Endothelial cell of umbilical vein (primary cell): ENCODE results near the gene OTOS. TPM values are rescaled to one million over a fixed set of nuclear protein-coding genes. Genes with fewer than 3 reads are reported as not detected.

Experiments used
- BruUV-seq: library from RNA; stranded (reverse); fragments of 400-500 nt; replicated peaks from 2 replicates; lab custom pipeline; 2021; lab: Mats Ljungman, UMichigan
- CTCF ChIA-PET: fragments of 300-600, 350-600 bp; sonication (Branson Sonifier 250); formaldehyde crosslinking; loops from one replicate; lab custom pipeline; 2021; ENCODE audit warnings: antibody characterized with exemption, inconsistent platforms; lab: Charles Lee
- POLR2A ChIA-PET: fragments of 300-600, 350-600 bp; sonication (Branson Sonifier 250); formaldehyde crosslinking; loops from one replicate; lab custom pipeline; 2021; ENCODE audit warnings: antibody characterized with exemption, inconsistent platforms; lab: Charles Lee
- DNase-seq: peaks from one replicate; pipeline ENCODE4 v3.0.0-alpha.2; 2011; ENCODE audit warnings: low read depth, low spot score
- FAIRE-seq: peaks from 2 replicates; lab custom pipeline; 2011; peaks lifted over from hg19 to GRCh38; lab: Jason Lieb, UNC
- H2AFZ ChIP-seq: 2 replicates; pipeline ENCODE4 v1.6.0; 2012; ENCODE audit warnings: low read depth, low read length, control low read depth, inconsistent platforms
- H3K27ac ChIP-seq: 2 replicates; pipeline ENCODE4 v1.5.1; 2011; ENCODE audit warnings: low read depth, mild to moderate bottlenecking, control low read depth, low read length, moderate library complexity; ENCODE audit not compliant: insufficient read depth
- H3K27me3 ChIP-seq, 2 experiments: 2 replicates each; pipeline versions ENCODE4 v1.6.0 to v1.6.1; 2011; ENCODE audit warnings: low read length in 2 of 2, mixed read lengths in 1 of 2; ENCODE audit not compliant: control insufficient read depth in 2 of 2, insufficient read depth in 2 of 2
- H3K36me3 ChIP-seq, 2 experiments: 2 replicates in 1 of 2; 3 replicates in 1 of 2; pipeline ENCODE4 v1.5.1; 2011; ENCODE audit warnings: low read length in 2 of 2, mild to moderate bottlenecking in 1 of 2, moderate library complexity in 1 of 2; ENCODE audit not compliant: control insufficient read depth in 2 of 2, insufficient read depth in 2 of 2; ENCODE audit errors: extremely low read depth in 1 of 2
- H3K4me1 ChIP-seq: 3 replicates; pipeline ENCODE4 v1.5.1; 2011; ENCODE audit warnings: mild to moderate bottlenecking, low read length; ENCODE audit not compliant: control insufficient read depth, insufficient read depth; ENCODE audit errors: extremely low read depth
- H3K4me2 ChIP-seq: 2 replicates; pipeline ENCODE4 v1.6.1; 2011; ENCODE audit warnings: low read length, control low read depth, mixed read lengths; ENCODE audit not compliant: insufficient read depth
- H3K4me3 ChIP-seq, 3 experiments: fragments of 200-600 bp in 1 of 3; sonication (generic), shearing (Covaris generic) in 1 of 3; replicated peaks in 1 of 3; 2 replicates each; pipeline ENCODE4 v1.5.1; 2011 to 2016; ENCODE audit warnings: control low read depth in 3 of 3, low read length in 3 of 3, mild to moderate bottlenecking in 2 of 3, inconsistent platforms in 1 of 3, low read depth in 1 of 3, moderate library complexity in 1 of 3; ENCODE audit not compliant: insufficient read depth in 1 of 3
- H3K79me2 ChIP-seq: 2 replicates; pipeline ENCODE4 v1.6.0; 2012; ENCODE audit warnings: low read length, inconsistent platforms; ENCODE audit not compliant: control insufficient read depth, insufficient read depth
- H3K9ac ChIP-seq: replicated peaks from 2 replicates; pipeline ENCODE3; 2011; ENCODE audit warnings: low read length, control low read depth; ENCODE audit not compliant: insufficient read depth; ENCODE audit errors: extremely low read depth
- H3K9me1 ChIP-seq: replicated peaks from 3 replicates; pipeline ENCODE4 v1.6.0; 2011; ENCODE audit warnings: mild to moderate bottlenecking, low read length; ENCODE audit not compliant: control insufficient read depth, insufficient read depth; ENCODE audit errors: extremely low read depth
- H3K9me3 ChIP-seq: replicated peaks from 2 replicates; pipeline ENCODE4 v1.5.1; 2012; ENCODE audit warnings: low read length, inconsistent platforms; ENCODE audit not compliant: control insufficient read depth, insufficient read depth
- H4K20me1 ChIP-seq: replicated peaks from 2 replicates; pipeline ENCODE3; 2011; ENCODE audit warnings: mild to moderate bottlenecking, low read length; ENCODE audit not compliant: control insufficient read depth, insufficient read depth; ENCODE audit errors: extremely low read depth
- EZH2 ChIP-seq: IDR thresholded peaks from 2 replicates; pipeline ENCODE4 v1.6.1; 2012; ENCODE audit warnings: borderline replicate concordance, low read depth, mild to moderate bottlenecking, moderate library complexity, low read length, inconsistent platforms; ENCODE audit not compliant: severe bottlenecking
- FOS ChIP-seq: IDR thresholded peaks from 2 replicates; pipeline ENCODE4 v1.6.1; 2011; ENCODE audit warnings: mild to moderate bottlenecking, low read length, moderate library complexity, borderline replicate concordance; ENCODE audit not compliant: insufficient read depth
- GATA2 ChIP-seq: IDR thresholded peaks from 2 replicates; pipeline ENCODE4 v1.7.0; 2011; ENCODE audit warnings: low read depth, mild to moderate bottlenecking, moderate library complexity, mixed read lengths, low read length; ENCODE audit not compliant: insufficient read length, insufficient read depth
- JUN ChIP-seq: IDR thresholded peaks from 2 replicates; pipeline ENCODE4 v1.6.1; 2011; ENCODE audit warnings: borderline replicate concordance, low read depth; ENCODE audit not compliant: insufficient read length, insufficient read depth
- MYC ChIP-seq: IDR thresholded peaks from one replicate; pipeline ENCODE4 v1.6.1; 2011; ENCODE audit warnings: mild to moderate bottlenecking, low read depth, low read length
- POLR2A ChIP-seq: IDR thresholded peaks from 2 replicates; pipeline ENCODE4 v1.6.1; 2012; ENCODE audit warnings: low read depth, mild to moderate bottlenecking, control low read depth, low read length
- POLR2AphosphoS5 ChIP-seq: IDR thresholded peaks from 2 replicates; pipeline ENCODE4 v1.6.1; 2012; ENCODE audit warnings: low read depth, mild to moderate bottlenecking, control low read depth, low read length, moderate library complexity; ENCODE audit not compliant: insufficient read depth
- dilution Hi-C: fragments of 300-500 bp; cut with MboI; formaldehyde crosslinking; loops from one replicate; pipeline ENCODE4 v1.15.0; 2019; ENCODE audit warnings: low sequenced_read_pairs; ENCODE audit not compliant: extremely low pct_ligation_motif_present
- intact Hi-C: fragments of 100-400 bp; cut with micrococcal nuclease; formaldehyde crosslinking; loops from one replicate; pipeline ENCODE4 v1.10.0; 2022
- polyA plus RNA-seq, 4 experiments: library from polyadenylated mRNA; depleted of rRNA in 3 of 4; stranded (reverse) in 3 of 4; unstranded in 1 of 4; fragments of >200 nt; gene quantifications; 2 replicates each; pipeline versions ENCODE4 v1.2.1 to v1.2.3, GENCODE V29; 2011 to 2012; ENCODE audit warnings: missing spikeins in 1 of 4
- total RNA-seq: library from RNA; stranded (reverse); gene quantifications from 2 replicates; pipeline ENCODE4 v1.2.3, GENCODE V29; 2021

Gene OTOS
- total and polyA plus RNA-seq, 2 donors (not counting 3 experiments of a cell fraction or from before 2014, with no cell fraction given), result not detected

DNA sequence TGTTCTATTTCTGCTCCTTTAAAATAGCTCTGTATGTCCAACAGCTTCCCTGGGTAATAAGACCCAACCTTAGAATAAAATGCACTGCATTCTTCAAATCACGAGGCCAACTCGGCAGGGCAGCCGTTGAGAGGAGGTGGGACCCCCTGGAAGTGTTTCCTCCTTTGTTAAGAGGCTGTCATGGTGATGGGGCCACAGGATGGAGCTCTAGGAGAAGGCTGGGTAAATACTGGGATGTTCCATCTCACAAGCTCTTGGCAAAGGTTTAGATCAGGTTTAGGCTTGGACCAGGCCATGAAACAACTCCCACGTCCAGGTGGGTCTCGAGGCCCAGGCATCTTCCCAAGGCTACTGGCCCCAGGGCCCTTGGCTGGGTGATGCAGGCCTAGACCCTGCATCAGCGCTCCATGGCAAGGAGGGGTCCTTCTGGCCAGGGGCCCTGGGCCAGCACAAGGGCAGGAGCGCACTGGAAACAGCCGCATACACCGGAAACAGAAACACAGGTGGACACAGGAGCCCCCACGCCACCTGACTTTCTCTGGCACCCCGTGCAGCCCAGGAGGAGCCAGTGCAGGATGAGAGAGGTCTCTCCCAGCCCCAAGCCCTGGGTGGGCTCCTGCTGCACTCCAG, 38.8 kb upstream of the OTOS start:
- Histone ChIP-seq H3K4me2 (no peak overlapping the region), H3K9me1 (no peaks in the 10 kb centered on the region), H3K27me3 (peaks cover 0 to 2% of the 10 kb centered on the region in 2 experiments), H2AFZ (no peak overlapping the region), H3K4me1 (no peaks in the 10 kb centered on the region), H4K20me1 (no peaks in the 10 kb centered on the region), H3K4me3 (no peak overlapping the region), H3K27ac (no peak overlapping the region), H3K9ac (no peak overlapping the region), H3K79me2 (no peaks in the 10 kb centered on the region), H3K36me3 (no peaks in the 10 kb centered on the region), H3K9me3 (no peaks in the 10 kb centered on the region)
- intact Hi-C loops (no loop called here), dilution Hi-C loops (no loop called here)
- BruUV-seq, result no TSS peak
- DNase-seq (no peak), FAIRE-seq (no peak)
- POLR2A ChIA-PET, result no interaction called here
- TF ChIP-seq POLR2AphosphoS5 (no peak), FOS (no peak), MYC (no peak)
- CTCF ChIA-PET, result no interaction called here

DNA sequence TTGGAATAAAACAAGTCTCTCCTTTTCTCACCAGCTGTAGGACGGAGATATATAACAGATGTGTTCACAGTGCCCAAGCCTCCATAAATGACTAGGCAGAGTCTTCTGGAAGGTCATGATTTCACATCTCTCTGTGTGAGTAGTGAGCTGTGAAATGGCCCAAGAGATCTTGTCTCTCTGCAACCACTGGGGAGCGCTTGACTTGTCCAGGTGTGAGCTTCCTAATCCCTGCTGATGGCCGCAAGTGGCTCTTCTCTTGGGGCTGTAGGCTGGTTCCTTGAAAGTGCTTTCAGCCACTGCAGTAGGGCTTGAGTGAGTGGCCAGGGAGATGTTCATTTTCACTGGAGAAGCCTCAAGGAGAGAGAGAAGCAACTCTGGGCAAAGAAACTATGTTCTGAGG, 38.1 kb upstream of the OTOS start:
- no peaks in the 10 kb centered on the region for H3K4me1 ChIP-seq
- H3K27me3 ChIP-seq, result peaks cover 0 to 2% of the 10 kb centered on the region in 2 experiments
- dilution Hi-C loops (no loop called here), intact Hi-C loops (no loop called here)
- H3K9me1 ChIP-seq, result no peaks in the 10 kb centered on the region
- ChIA-PET POLR2A (no interaction called here), CTCF (no interaction called here)
- H3K79me2 ChIP-seq, result no peaks in the 10 kb centered on the region
- H3K4me3 ChIP-seq, result no peak overlapping the region
- DNase-seq, result no peak
- H3K9ac ChIP-seq, result no peak overlapping the region
- no peaks in the 10 kb centered on the region for H4K20me1 ChIP-seq
- FAIRE-seq, result no peak
- no peak for TF ChIP-seq MYC
- TF ChIP-seq EZH2, result no peak
- no peak for TF ChIP-seq POLR2A
- no peak for TF ChIP-seq FOS
- no peak for TF ChIP-seq GATA2
- TF ChIP-seq JUN, result no peak
- no peak overlapping the region for H3K4me2 ChIP-seq
- H3K27ac ChIP-seq, result no peak overlapping the region
- no peaks in the 10 kb centered on the region for H3K9me3 ChIP-seq
- H3K36me3 ChIP-seq, result no peaks in the 10 kb centered on the region
- no peak overlapping the region for H2AFZ ChIP-seq
- BruUV-seq, result no TSS peak
